Breast epithelium (tissue), 3 donors: ENCODE results near the gene RTL3.
"Not testable (repeated sequence)": the region's sequence is repeated elsewhere in the genome, so short reads cannot be mapped to it uniquely, and the experiment has no call there.

ENCODE experiments used
- POLR2A ChIP-seq: fragments of 450-650 bp; IDR thresholded peaks from one replicate; pipeline ENCODE4 v1.6.1; 2016; ENCODE audit warnings: antibody characterized with exemption, mild to moderate bottlenecking, moderate library complexity
- POLR2AphosphoS5 ChIP-seq, 3 donors: sonication (generic); formaldehyde crosslinking; IDR thresholded peaks; one replicate each; pipeline ENCODE4 v1.6.1; 2017; ENCODE audit warnings: antibody characterized with exemption in 3 of 3
- TF ChIP-seq, protein P1 (sequence below), 3 donors: fragments of 450-650 bp; IDR thresholded peaks; one replicate each; pipeline ENCODE4 v1.5.1; 2016 to 2017; ENCODE audit warnings: antibody characterized with exemption in 3 of 3, mild to moderate bottlenecking in 3 of 3, moderate library complexity in 3 of 3

DNA sequence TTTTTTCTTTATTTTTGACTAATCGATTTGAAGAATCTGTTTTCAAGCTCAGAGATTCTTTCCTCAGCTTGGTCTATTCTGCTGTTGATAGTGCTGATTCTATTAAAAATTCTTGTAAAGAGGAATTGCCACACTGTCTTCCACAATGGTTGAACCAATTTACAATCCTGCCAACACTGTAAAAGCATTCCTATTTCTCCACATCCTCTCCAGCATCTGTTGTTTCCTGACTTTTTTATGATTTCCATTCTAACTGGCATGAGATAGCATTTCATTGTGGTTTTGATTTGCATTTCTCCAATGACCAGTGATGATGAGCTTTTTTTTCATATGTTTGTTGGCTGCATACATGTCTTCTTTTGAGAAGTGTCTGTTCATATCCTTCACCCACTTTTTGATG lies 23.0 kb downstream of the RTL3 start:
- not testable (repeated sequence) for TF ChIP-seq POLR2A; POLR2AphosphoS5 (IDR thresholded peaks at IDR 0.05)
- TF ChIP-seq, protein P1, sequence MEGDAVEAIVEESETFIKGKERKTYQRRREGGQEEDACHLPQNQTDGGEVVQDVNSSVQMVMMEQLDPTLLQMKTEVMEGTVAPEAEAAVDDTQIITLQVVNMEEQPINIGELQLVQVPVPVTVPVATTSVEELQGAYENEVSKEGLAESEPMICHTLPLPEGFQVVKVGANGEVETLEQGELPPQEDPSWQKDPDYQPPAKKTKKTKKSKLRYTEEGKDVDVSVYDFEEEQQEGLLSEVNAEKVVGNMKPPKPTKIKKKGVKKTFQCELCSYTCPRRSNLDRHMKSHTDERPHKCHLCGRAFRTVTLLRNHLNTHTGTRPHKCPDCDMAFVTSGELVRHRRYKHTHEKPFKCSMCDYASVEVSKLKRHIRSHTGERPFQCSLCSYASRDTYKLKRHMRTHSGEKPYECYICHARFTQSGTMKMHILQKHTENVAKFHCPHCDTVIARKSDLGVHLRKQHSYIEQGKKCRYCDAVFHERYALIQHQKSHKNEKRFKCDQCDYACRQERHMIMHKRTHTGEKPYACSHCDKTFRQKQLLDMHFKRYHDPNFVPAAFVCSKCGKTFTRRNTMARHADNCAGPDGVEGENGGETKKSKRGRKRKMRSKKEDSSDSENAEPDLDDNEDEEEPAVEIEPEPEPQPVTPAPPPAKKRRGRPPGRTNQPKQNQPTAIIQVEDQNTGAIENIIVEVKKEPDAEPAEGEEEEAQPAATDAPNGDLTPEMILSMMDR (IDR thresholded peaks at IDR 0.05): not testable (repeated sequence)
